ENCODE data around the gene PCGF3.
"Not testable (repeated sequence)": the region's sequence is repeated elsewhere in the genome, so short reads cannot be mapped to it uniquely, and the experiment has no call there.

Gene PCGF3

GRCh38 chr4:797066-797465 is 91.4 kb downstream of the PCGF3 start:
- TF ChIP-seq GATA1 (IDR thresholded peaks at IDR 0.05; ENCODE audit: low read depth, low read length) (no peak), POLR2A (IDR thresholded peaks at IDR 0.05; ENCODE audit: low read length) (no peak)
- DNase-seq = no peak

- no peak for DNase-seq
- TF ChIP-seq POLR2A (IDR thresholded peaks at IDR 0.05; ENCODE audit: low read length) = no peak
- TF ChIP-seq GATA1 (IDR thresholded peaks at IDR 0.05; ENCODE audit: low read depth, low read length) = no peak
Observed at GRCh38 chr4:801436-802124, 95.9 kb downstream of the PCGF3 start.

GRCh38 chr4:803884-804283 is 98.3 kb downstream of the PCGF3 start:
- TF ChIP-seq GATA1 (IDR thresholded peaks at IDR 0.05; ENCODE audit: low read depth, low read length) (no peak), POLR2A (IDR thresholded peaks at IDR 0.05; ENCODE audit: low read length) (no peak)
- no peak for DNase-seq

- DNase-seq = no peak
- TF ChIP-seq GATA1 (IDR thresholded peaks at IDR 0.05; ENCODE audit: low read depth, low read length) (no peak), POLR2A (IDR thresholded peaks at IDR 0.05; ENCODE audit: low read length) (no peak)
Observed at GRCh38 chr4:804804-805203, 99.2 kb downstream of the PCGF3 start.

- not testable (repeated sequence) for DNase-seq
Observed at GRCh38 chr4:806979-807378, 101.3 kb downstream of the PCGF3 start.

GRCh38 chr4:807792-808191 is 102.2 kb downstream of the PCGF3 start:
- DNase-seq = no peak
- TF ChIP-seq POLR2A (IDR thresholded peaks at IDR 0.05; ENCODE audit: low read length) (no peak), GATA1 (IDR thresholded peaks at IDR 0.05; ENCODE audit: low read depth, low read length) (no peak)

- DNase-seq = no peak
- TF ChIP-seq GATA1 (IDR thresholded peaks at IDR 0.05; ENCODE audit: low read depth, low read length) (no peak), POLR2A (IDR thresholded peaks at IDR 0.05; ENCODE audit: low read length) (no peak)
Observed at GRCh38 chr4:808860-809570, 103.4 kb downstream of the PCGF3 start.

GRCh38 chr4:813900-814299 is 108.3 kb downstream of the PCGF3 start:
- TF ChIP-seq POLR2A (IDR thresholded peaks at IDR 0.05; ENCODE audit: low read length) (no peak), GATA1 (IDR thresholded peaks at IDR 0.05; ENCODE audit: low read depth, low read length) (no peak)

GRCh38 chr4:814312-814850 is 108.7 kb downstream of the PCGF3 start:
- no peak for TF ChIP-seq POLR2A (IDR thresholded peaks at IDR 0.05; ENCODE audit: low read length)
- TF ChIP-seq GATA1 (IDR thresholded peaks at IDR 0.05; ENCODE audit: low read depth, low read length) = no peak
- no peak for DNase-seq

More at GRCh38 chr4:813900-814299, 108.3 kb downstream of the PCGF3 start:
- DNase-seq = no peak

GRCh38 chr4:815464-816146 is 110.0 kb downstream of the PCGF3 start:
- TF ChIP-seq POLR2A (IDR thresholded peaks at IDR 0.05; ENCODE audit: low read length) = no peak
- TF ChIP-seq GATA1 (IDR thresholded peaks at IDR 0.05; ENCODE audit: low read depth, low read length) = no peak
- no peak for DNase-seq

GRCh38 chr4:818106-818921 is 112.7 kb downstream of the PCGF3 start:
- TF ChIP-seq GATA1 (IDR thresholded peaks at IDR 0.05; ENCODE audit: low read depth, low read length) (no peak), POLR2A (IDR thresholded peaks at IDR 0.05; ENCODE audit: low read length) (no peak)
- no peak for DNase-seq

- TF ChIP-seq POLR2A (IDR thresholded peaks at IDR 0.05; ENCODE audit: low read length) (no peak), GATA1 (IDR thresholded peaks at IDR 0.05; ENCODE audit: low read depth, low read length) (no peak)
- no peak for DNase-seq
Observed at GRCh38 chr4:819401-820229, 114.0 kb downstream of the PCGF3 start.

Data from erythroblast (primary cell).